HTERT RPE-1 (cell line): ENCODE measurements around the gene LAMA1.

ENCODE experiments used
- in situ Hi-C: fragments of 300-500 bp; cut with MboI; formaldehyde crosslinking; loops from 4 replicates; pipeline ENCODE4 v1.14.3; 2020; ENCODE audit warnings: low sequenced_read_pairs

Gene LAMA1

GRCh38 chr18:6994056-6994770, 123.4 kb downstream of the LAMA1 start:
- in situ Hi-C loops = no loop called here

GRCh38 chr18:6992761-6993160, 124.8 kb downstream of the LAMA1 start:
- in situ Hi-C loops = no loop called here

GRCh38 chr18:6983366-6983765, 134.2 kb downstream of the LAMA1 start:
- in situ Hi-C loops = no loop called here

GRCh38 chr18:6982398-6982797, 135.2 kb downstream of the LAMA1 start:
- in situ Hi-C loops = no loop called here

GRCh38 chr18:6980363-6980762, 137.2 kb downstream of the LAMA1 start:
- in situ Hi-C loops = no loop called here

- in situ Hi-C loops = no loop called here
These were observed 137.6 kb downstream of the LAMA1 start for GRCh38 chr18:6979954-6980353.

- in situ Hi-C loops = no loop called here
These were observed 140.7 kb downstream of the LAMA1 start for GRCh38 chr18:6976935-6977334.

GRCh38 chr18:6975084-6975483, 142.5 kb downstream of the LAMA1 start:
- in situ Hi-C loops = no loop called here

GRCh38 chr18:6971823-6972478, 145.6 kb downstream of the LAMA1 start:
- in situ Hi-C loops = no loop called here

- in situ Hi-C loops = no loop called here
These were observed 154.0 kb downstream of the LAMA1 start for GRCh38 chr18:6963452-6964097.

- in situ Hi-C loops = no loop called here
These were observed 154.8 kb downstream of the LAMA1 start for GRCh38 chr18:6962571-6963451.

- in situ Hi-C loops = no loop called here
These were observed 156.3 kb downstream of the LAMA1 start for GRCh38 chr18:6961331-6961730.

GRCh38 chr18:6960656-6961055, 156.9 kb downstream of the LAMA1 start:
- in situ Hi-C loops = no loop called here

- in situ Hi-C loops = no loop called here
These were observed 157.5 kb downstream of the LAMA1 start for GRCh38 chr18:6960124-6960523.

- in situ Hi-C loops = no loop called here
These were observed 158.5 kb downstream of the LAMA1 start for GRCh38 chr18:6959110-6959509.

GRCh38 chr18:6956999-6957398, 160.6 kb downstream of the LAMA1 start:
- in situ Hi-C loops = no loop called here

- in situ Hi-C loops = no loop called here
These were observed 161.1 kb downstream of the LAMA1 start for GRCh38 chr18:6956495-6956894.

- in situ Hi-C loops = no loop called here
These were observed 162.3 kb downstream of the LAMA1 start for GRCh38 chr18:6955304-6955703.

GRCh38 chr18:6954501-6954900, 163.1 kb downstream of the LAMA1 start:
- in situ Hi-C loops = no loop called here

GRCh38 chr18:6951336-6952090, 166.1 kb downstream of the LAMA1 start:
- in situ Hi-C loops = no loop called here
